ENCODE measurements around the gene RAET1G.
"Not testable (repeated sequence)": the region's sequence is repeated elsewhere in the genome, so short reads cannot be mapped to it uniquely, and the experiment has no call there.

Gene RAET1G

DNA sequence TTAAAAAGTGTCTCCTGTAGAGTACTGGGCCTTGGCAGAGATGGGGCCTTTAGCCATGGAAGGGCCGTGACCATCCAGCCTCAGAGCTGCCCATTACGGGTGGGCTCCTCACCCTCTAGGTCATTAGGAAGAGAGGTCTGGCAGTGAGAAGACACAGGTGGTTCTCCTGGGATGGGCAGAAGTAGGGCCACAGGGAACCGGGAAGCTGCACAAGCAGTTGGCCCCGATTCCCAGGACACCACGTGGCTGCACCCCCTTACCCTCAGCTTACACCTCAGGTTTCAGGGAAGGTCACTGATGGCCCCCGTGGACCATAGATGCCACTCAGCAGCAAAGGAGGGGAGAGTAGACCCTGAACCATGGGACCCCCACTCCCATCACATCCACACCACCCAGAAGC, 1.6 kb downstream of the RAET1G start:
- DNase-seq: no peak
- in situ Hi-C loops (cut with MboI; ENCODE audit: low pct_unique_long_range_greater_than_20kb, low sequenced_read_pairs): no loop called here

DNA sequence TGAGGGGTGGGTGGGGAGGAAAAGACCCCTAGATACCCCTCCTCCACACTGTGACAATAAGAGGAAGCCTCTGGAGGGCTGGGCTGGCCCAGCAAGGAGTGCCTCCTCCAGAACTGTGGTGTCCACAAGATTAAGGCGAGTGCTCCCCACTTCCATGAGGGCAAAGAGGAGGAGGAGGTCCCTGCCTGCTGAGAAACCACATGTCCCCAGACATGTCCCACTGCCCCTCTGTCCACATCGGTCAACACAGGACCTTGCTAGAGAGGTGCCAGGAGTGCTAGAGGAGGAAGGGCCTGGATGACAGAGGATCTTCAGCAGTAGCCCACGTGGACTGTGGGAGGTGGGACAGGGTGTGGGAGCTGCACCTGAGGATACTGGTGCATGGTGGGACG, 3.1 kb downstream of the RAET1G start:
- in situ Hi-C loops (cut with MboI; ENCODE audit: low pct_unique_long_range_greater_than_20kb, low sequenced_read_pairs): no loop called here
- no peak for DNase-seq

DNA sequence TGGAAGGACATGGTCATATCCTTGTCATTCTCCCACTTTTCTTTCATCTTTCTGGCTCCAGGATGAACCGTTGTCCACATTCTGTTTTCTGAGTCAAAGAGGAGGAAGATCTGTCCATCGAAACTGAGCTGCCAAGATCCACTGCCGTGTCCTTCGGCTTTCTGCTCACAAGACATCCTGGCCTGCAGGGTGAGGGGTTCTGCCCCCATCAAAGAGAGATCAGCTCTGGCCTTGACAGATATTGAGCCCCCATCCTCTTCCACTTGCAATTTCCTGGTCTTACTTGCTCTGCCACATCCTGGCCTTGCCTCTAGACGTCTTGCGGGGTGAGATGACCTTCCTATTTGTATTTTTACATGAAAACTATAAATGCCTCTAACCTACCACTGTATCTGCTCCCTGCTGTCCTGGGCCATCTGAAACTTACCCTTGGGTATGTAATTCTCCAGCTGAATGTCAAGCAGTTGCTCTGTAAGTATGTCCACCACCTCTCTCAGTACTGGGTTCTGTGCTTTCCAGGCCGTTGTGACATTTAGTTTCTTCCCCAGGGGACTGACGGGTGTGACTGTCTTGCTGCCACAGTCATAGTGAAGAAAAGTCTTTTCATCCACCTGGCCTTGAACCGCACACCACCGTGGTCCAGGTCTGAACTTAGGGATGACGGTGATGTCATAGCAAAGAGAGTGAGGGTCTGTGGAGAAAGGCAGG, 3.6 kb downstream of the RAET1G start:
- DNase-seq; in situ Hi-C loops (cut with MboI; ENCODE audit: low pct_unique_long_range_greater_than_20kb, low sequenced_read_pairs): not testable (repeated sequence)

DNA sequence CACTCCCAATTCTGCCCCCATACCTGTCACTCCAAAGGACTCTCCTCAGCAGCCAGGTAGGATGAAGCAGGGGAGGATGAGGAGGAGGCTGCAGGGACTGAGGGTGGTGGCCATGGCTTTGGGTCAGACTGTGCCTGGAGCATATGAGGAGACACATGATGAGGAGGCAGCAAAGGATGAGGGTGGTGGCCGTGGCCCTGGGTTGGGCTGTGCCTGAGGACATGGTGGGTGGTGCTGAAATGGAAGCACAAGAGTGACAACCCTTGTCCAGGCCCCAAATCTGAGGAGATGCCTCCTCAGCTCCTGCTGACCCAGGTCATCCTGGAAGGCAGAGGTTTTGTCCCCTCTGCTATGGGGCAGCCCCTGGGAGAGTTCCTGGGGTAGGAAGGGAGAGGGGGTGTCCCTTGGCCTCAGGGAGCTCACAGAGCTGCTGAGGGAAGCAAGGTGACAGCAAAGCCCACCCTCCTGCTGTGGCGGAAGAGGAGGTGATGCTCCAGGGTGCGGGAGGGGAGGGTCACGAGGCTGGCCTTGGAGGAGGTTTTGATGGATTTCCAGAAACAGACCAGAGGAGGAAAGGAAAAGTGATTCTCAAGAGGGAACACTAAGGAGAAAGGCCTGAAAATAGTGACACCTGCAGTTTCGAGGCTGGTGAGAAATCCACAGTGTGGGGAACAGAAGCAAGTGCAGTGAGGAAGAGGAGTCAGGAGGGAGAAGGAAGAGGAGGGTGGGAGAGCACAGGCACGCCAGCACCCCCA, 4.6 kb downstream of the RAET1G start:
- no peak for DNase-seq
- in situ Hi-C loops (cut with MboI; ENCODE audit: low pct_unique_long_range_greater_than_20kb, low sequenced_read_pairs): no loop called here

DNA sequence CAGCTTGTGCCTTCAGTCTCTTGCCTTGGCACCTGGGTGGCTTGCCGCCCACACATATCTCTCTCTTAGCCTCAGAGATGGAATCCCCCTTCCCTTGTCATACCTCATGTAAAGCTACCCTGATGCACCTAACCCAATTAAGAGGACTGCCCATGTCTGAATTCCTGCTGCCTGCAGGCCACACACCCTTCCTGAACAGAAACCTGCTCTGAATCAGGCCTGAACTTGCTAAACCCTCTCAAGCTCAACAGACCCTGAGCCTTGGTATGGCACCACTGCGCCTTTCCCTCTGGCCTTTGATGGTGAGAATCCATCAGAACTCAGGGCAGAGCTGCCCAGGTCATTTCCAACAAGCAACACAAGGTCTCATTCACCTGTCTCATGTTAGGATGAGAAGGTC, 5.2 kb downstream of the RAET1G start:
- no peak for DNase-seq
- in situ Hi-C loops (cut with MboI; ENCODE audit: low pct_unique_long_range_greater_than_20kb, low sequenced_read_pairs): no loop called here

DNA sequence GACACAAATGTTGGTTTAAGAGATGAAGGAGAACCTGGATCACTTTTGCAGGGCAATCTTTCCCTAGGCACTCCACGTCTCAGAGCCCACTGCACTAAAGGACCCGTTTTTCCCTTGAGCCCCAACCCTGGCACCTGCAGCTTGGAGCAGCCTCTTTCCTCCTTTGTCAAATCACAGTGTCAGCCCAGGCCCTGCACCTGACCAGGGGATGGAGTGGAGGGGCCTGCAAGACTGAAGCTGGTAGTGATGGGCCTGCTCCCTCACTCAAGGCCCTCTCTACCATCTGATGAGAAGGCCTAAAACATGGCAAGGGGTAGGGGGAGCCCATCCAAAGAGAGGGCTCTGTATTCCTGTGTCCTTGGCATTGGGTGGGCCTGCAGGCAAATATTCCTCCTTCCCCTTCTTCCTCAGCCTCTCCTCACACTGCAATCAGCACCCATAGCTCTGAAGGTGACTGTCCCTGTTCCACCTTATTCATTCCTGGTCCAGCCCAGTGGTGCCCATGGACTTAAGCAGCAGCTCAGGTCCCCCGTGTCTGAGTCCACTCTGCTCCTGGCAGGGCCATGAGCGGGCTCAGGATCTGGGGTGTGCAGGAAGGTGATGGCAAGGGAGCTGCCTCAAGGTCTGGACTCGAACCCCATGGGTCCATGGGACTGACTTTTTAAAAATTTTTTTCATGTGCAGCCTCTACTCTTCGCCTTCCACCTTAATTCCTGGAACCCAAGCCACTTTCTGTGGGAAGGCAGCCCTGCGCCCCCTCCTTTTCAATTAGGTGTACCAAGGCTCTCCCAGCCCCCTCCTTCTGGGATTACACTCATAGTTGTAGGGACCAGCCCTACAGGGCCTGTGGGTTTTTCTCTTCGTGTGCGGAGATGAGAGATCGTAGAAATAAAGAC, 6.7 kb downstream of the RAET1G start:
- DNase-seq: no peak
- in situ Hi-C loops (cut with MboI; ENCODE audit: low pct_unique_long_range_greater_than_20kb, low sequenced_read_pairs): no loop called here

DNA sequence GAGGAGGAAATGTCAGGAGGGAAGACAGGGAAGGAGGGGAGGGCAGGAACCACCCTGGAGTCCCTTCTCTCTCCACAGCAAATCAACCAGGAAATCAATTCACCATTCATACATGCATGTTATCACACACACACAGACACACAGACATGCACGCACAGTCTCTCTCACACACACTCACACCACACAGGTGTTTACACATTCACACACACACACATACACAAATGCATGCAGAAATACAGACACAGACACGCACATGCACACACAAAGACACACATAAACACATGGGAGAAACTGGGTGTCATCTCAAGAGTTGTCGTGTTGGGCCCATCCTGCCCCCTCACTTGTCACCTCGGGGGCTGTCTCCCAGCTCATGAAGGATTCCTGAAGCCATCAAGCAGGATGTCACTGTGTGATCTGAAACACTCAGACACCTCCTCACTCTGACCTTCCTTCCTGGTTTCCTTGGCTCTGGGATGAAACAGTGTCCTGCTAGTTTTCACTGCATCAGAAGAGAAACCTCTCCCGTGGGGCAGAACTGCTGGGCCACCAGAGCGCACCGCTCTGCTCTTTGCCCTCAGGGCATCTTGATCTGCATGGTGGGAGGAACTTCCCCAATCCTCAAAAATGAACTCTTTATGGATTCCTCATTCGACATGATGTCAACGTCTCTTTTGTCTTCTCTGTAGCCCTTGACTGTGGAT, 9.2 kb downstream of the RAET1G start:
- no peak for DNase-seq
- in situ Hi-C loops (cut with MboI; ENCODE audit: low pct_unique_long_range_greater_than_20kb, low sequenced_read_pairs): no loop called here

DNA sequence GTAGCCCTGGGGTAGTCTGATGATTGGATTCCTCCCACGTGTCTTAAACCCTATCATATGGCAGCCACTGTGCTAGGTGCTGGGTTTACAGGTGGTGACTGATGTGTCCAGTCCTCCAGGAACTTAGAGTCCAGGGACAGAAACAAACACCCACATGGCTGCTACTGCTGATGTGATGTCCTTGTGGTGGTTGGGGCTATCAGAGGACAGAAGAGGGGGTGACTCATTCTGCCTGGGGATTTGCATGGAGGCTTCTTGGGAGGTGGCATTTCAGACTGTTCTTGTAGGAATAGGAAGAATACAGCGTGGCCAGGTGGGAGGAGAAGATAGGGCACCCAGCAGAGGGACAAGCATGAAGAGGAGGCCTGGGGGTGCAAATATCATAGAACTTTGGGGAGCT, 9.8 kb downstream of the RAET1G start:
- in situ Hi-C loops (cut with MboI; ENCODE audit: low pct_unique_long_range_greater_than_20kb, low sequenced_read_pairs): no loop called here
- DNase-seq: no peak

DNA sequence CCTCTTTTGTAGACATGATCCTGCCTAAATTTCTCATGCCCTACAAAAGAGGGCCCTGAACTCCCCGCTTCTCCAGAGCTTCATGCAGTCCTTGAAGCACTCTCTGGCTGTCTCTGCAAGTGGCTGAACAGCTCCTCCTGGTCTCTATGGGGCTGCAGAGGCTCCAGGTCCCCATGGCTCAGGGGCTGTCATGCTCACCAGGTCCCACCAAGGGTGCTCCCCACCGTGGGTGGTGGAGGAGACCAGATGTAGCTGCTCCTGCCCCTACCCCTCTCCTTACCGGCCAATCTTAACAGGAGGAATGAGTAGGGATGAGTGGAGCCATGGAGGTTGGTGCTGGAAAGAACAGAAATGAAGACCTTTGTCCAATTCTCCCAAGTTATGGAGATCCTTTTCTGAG, 10.2 kb downstream of the RAET1G start:
- DNase-seq; in situ Hi-C loops (cut with MboI; ENCODE audit: low pct_unique_long_range_greater_than_20kb, low sequenced_read_pairs): not testable (repeated sequence)

DNA sequence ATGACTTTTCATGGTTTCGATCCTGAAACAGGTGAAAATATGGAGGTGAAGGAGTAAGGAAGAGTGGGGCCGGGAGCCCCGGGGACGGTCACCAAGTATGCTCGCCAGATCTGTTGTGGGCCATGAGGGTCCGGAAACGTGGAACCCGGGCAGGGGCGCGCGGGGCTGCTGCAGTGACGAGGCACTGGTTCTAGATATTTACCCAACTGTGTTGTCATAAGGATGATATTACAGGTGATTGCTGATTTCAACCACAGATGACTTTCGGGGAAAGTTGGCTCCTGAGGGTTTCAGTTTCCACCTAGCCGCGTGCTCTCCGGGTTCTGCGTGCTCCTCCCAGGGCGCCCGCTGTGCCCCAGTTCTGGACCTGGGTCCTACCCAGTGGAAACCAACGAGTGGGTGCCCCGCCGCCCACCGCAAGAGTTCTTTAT, 12.2 kb downstream of the RAET1G start:
- in situ Hi-C loops (cut with MboI; ENCODE audit: low pct_unique_long_range_greater_than_20kb, low sequenced_read_pairs): no loop called here
- no peak for DNase-seq

DNA sequence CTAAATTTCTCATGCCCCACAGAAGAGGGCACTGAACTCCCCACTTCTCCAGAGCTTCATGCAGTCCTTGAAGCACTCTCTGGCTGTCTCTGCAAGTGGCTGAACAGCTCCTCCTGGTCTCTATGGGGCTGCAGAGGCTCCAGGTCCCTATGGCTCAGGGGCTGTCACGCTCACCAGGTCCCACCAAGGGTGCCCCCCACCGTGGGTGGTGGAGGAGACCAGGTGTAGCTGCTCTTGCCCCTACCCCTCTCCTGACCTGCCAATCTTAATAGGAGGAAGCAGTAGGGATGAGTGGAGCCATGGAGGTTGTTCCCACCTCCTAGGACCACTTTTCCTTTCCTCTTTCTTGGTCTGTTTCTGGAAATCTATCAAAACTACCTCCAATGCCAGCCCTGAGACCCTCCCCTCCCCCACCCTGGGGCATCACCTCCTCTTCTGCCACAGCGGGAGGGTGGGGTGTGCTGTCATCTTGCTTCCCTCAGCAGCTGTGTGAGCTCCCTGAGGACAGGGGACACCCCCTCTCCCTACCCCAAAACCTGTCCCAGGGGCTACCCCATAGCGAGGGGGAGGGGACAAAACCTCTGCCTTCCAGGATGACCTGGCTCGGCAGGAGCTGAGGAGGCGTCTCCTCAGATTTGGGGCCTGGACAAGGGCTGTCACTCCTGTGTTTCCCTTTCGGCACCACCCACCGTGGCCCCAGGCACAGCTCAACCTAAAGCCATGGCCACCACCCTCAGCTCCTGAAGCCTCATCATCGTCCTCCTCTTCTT, 13.0 kb downstream of the RAET1G start:
- in situ Hi-C loops (cut with MboI; ENCODE audit: low pct_unique_long_range_greater_than_20kb, low sequenced_read_pairs): no loop called here
- DNase-seq: no peak

DNA sequence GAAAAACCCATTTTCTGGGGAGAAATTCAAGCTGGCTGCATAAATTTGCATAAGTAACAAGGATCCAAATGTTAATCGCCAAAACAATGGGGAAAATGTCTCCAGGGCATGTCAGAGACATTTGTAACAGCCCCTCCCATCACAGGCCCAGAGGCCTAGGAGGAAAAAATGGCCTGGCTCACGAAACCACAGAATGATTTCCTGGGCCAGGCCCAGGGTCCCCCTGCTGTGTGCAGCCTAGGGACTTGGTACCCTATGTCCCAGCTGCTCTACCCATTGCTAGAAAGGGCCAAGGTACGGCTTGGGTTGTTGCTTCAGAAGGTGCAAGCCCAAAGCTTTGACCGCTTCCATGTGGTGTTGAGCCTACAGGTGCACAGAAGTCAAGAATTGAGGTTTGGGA, 14.4 kb downstream of the RAET1G start:
- DNase-seq; in situ Hi-C loops (cut with MboI; ENCODE audit: low pct_unique_long_range_greater_than_20kb, low sequenced_read_pairs): not testable (repeated sequence)

DNA sequence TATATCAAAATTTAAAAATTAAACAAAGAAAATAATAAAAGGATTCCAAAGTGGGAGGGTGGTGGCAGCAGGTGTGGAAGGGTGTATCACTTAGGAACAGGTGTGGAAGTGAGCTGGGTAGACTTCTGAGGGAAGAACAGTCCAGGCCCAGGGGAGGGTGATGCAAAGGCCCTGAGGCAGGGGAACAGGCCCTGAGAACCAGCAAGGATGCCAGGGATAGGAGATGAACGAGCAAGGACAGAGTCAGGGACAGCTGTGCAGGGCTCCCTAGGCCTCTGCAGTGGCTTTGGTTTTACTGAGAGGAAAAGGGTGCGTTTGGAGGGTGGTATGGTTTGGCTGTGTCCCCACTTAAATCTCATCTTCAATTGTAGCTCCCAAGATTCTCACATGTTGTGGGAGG, 15.6 kb downstream of the RAET1G start:
- DNase-seq: no peak
- in situ Hi-C loops (cut with MboI; ENCODE audit: low pct_unique_long_range_greater_than_20kb, low sequenced_read_pairs): no loop called here

DNA sequence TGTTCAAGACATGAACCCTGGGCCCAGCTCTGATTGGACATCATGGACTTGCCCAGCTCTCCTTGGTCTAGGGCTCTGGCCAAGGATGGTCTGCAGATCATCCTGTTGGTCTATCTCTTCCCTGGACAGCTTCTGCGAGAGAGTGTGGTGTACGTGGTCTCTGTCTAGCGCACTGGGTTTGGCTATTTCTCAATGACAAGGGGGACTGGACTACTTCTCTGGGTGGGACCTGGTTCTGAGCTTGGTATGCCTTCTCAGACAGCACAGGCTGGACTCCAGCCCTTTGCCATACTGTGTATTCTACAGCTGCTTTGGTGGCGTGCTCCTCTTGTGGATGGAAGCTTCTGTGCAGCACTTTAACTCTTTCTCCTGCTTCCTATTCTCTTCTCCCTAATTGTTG, 16.5 kb downstream of the RAET1G start:
- no peak for DNase-seq
- in situ Hi-C loops (cut with MboI; ENCODE audit: low pct_unique_long_range_greater_than_20kb, low sequenced_read_pairs): no loop called here

DNA sequence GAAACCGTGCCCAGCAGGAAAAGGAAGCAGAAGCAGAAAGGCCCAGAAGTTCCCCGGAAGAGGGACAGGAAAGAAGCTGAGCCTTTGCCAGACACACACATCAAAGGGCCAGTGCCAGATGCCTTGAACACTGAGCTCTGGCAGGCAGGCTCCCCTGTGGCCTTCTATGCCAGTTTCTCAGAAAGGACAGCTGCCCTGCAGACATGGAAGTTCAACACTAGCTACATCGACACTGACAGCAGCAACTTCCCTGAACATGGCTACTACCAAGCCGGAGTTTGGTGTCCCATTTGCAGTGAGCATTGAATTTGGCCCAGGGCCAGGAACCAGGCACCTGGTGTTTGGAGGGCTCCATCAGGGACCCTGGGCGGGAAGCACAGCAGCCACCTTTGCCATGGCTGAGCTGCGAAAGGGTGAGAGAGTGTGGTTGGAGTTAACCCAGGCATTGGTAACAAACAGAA, 17.0 kb downstream of the RAET1G start:
- DNase-seq: no peak

DNA sequence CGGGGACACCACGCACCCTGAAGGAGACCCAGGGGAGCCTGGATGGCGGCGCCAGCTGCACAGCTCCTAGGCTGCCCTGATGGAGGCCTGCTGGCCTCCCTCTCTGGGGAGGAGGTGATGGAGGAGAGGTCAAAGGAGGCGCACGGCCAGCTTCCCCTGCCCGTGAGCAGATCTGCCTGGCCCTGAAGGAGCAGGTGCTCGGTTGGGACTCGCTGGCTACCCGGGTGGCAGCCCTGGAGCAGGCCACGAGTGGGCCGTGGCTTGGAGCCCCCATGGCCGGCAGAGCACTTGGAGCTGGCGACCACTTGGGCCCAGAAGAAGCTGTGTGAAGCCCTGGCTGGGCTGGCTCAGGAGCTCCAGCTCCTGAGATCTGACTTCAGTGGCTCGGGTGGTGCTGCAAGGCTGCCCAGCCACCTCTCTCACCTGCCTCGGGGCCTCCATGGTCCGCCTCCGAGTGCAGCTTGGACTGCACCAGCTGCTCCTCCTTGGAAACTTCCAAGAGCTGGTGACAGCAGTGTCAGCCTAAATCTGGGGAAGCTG, 17.5 kb downstream of the RAET1G start:
- in situ Hi-C loops (cut with MboI; ENCODE audit: low pct_unique_long_range_greater_than_20kb, low sequenced_read_pairs): no loop called here
- DNase-seq: no peak

More for the DNA sequence above, 17.0 kb downstream of the RAET1G start:
- in situ Hi-C loops (cut with MboI; ENCODE audit: low pct_unique_long_range_greater_than_20kb, low sequenced_read_pairs): no loop called here

DNA sequence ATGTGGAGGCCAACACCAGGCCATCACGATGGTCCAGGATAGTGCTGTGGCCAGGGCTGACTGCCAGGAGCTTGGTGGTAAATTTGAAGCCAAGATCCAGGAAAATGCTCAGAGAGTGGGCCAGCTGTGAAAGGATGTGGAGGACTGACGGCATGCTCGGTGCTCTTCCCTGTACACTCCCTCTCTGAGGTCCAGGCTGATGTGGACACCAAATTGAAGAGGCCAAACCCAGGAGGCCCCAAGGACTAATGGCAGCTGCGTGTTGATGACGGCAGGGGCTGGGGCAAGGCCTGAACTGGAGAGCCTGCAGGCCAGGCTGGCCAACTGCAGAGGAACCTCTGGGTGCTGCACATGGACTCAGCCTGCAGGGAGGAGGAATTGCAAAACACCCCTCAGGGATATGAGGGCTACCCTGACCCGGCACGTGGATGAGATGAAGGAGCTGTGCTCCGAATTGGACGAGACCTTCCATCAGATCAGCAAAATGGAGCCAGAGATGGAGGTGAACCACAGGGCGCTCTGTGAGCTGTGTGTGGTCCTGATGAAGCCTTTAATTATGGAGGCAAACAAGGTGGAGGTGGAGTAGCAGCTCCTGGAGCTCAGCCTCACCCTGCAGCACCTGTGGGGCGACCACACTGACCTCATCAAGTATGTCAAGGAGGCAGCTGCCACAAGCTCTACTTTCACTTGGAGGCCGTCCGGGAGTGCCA, 18.1 kb downstream of the RAET1G start:
- no peak for DNase-seq
- in situ Hi-C loops (cut with MboI; ENCODE audit: low pct_unique_long_range_greater_than_20kb, low sequenced_read_pairs): no loop called here

All from KBM-7 (cell line).